ENCODE data around the gene GFPT2. TPM values are rescaled to one million over a fixed set of nuclear protein-coding genes. Genes with fewer than 3 reads are reported as not detected.

The GFPT2 gene
- total RNA-seq, 1 donor from 2014 or later, result 15.7 TPM

DNA sequence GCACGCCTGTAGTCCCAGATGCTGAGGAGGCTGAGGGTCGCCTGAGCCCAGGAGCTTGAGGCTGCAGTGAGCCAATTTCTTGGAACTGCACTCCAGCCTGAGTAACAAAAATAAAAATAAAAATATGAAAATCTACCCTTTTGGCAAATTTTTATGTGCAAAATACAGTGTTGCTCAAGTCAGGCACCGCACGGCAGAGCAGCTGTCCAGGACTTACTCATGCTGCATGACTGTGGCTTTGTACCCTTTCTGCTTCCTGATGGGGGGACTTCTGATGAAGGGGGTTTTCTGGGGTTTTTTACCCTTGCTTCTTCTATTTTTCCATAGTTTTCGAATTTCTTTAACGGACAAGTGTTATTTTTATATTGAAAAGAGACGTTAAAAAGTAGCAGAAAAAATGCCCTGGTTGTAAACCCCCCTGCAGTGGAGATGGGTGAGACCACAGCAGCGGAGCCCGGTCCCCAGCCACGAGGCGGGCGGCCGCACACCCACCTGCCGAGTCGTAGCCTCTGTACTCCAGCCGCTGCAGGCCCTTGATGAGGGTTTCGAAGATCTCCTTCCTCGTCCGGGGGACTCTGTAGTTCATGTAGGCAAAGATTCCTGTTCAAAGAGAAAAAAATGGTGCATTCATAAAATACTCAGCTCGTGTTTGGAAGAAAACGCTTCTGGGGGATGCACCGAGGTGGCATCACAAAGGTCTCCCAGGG lies 15.0 kb downstream of the GFPT2 start:
- Mint-ChIP-seq H3K4me3 (no peak overlapping the region), H3K27me3 (ENCODE audit: low read depth) (peaks cover 8% of the 10 kb centered on the region), H3K36me3 (peaks cover 8% of the 10 kb centered on the region), H3K4me1 (peaks cover 4% of the 10 kb centered on the region), H3K9me3 (no peaks in the 10 kb centered on the region), H3K27ac (no peak overlapping the region)
- DNase-seq (ENCODE audit: low spot score in 2 of 2, unreplicated experiment in 2 of 2), result no peak
- TF ChIP-seq, protein P1, sequence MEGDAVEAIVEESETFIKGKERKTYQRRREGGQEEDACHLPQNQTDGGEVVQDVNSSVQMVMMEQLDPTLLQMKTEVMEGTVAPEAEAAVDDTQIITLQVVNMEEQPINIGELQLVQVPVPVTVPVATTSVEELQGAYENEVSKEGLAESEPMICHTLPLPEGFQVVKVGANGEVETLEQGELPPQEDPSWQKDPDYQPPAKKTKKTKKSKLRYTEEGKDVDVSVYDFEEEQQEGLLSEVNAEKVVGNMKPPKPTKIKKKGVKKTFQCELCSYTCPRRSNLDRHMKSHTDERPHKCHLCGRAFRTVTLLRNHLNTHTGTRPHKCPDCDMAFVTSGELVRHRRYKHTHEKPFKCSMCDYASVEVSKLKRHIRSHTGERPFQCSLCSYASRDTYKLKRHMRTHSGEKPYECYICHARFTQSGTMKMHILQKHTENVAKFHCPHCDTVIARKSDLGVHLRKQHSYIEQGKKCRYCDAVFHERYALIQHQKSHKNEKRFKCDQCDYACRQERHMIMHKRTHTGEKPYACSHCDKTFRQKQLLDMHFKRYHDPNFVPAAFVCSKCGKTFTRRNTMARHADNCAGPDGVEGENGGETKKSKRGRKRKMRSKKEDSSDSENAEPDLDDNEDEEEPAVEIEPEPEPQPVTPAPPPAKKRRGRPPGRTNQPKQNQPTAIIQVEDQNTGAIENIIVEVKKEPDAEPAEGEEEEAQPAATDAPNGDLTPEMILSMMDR (IDR thresholded peaks at IDR 0.05; ENCODE audit: unreplicated experiment), result no peak

DNA sequence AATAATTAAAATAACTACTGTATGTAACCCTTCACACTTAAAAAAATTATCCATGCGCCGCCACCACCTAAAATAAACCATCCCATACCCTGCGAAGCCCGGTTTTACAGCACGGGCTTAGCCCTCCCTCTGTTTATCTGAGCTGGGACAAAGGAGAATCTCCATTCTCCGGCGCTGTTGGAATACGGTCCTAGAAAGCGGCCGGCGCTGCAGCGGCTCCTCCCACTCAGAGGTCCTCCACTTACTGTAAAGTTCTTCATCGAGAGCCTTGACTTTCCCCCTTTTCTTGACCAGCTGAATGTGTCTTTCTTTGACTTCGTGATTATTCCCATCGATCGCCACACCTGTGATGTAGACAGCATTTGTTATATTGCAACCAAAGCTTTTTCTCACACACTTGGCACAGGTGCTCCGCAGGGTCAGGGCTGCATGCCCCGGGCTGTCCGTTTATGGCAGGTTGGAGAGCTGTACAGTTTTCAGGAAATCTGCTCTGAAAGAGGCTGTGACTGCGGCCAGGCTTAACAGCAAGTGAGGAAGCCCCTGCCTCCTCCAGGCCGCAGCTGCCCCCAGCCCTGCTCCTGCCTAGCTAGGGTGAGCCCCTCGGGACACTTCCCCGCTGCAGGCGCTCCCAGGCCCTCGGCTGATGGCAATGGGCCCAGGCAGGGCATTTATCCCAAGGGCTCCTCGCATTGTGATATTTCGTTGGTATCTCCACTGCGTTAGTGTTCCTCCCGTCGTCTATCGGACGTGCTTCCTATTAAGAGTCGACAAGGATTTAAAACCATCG lies 16.7 kb downstream of the GFPT2 start:
- Mint-ChIP-seq H3K4me3 (no peak overlapping the region), H3K9me3 (no peaks in the 10 kb centered on the region), H3K27ac (no peak overlapping the region), H3K4me1 (peaks cover 9% of the 10 kb centered on the region), H3K27me3 (ENCODE audit: low read depth) (no peaks in the 10 kb centered on the region), H3K36me3 (peaks cover 8% of the 10 kb centered on the region)
- TF ChIP-seq, protein P1 (IDR thresholded peaks at IDR 0.05; ENCODE audit: unreplicated experiment), result no peak
- DNase-seq (ENCODE audit: low spot score in 2 of 2, unreplicated experiment in 2 of 2), result no peak

DNA sequence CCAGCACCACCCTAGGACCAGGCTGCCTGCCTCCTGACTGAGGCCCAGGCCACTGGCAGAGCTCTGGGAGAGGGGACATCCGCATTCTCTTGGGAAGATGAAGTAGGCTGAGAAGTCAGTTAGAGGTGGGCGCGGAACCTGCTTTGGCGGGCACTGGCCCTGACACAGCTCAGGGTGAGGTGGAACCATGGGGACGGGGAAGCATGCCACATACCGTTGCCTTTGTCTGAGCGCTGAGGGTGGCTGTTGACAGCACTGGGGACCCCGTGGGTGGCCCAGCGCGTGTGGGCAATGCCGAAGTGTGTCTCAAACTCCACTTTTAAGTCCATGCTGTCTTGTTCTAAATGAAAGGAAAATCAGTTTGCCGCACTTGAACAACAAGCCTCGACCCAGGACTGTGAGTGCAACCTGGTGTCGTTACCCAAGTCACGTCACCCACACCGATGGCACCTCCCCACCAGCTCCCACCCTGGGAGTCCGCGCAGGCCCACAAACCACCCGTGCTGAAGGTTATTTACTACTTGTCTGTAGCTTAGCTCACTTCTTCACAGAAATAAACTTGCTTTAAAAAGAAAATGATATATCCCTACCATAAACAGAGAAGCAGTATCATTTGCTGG lies 17.4 kb downstream of the GFPT2 start:
- peaks cover 16% of the 10 kb centered on the region for H3K4me1 Mint-ChIP-seq
- H3K4me3 Mint-ChIP-seq, result no peak overlapping the region
- no peaks in the 10 kb centered on the region for H3K9me3 Mint-ChIP-seq
- no peak overlapping the region for H3K27ac Mint-ChIP-seq
- DNase-seq (ENCODE audit: low spot score in 2 of 2, unreplicated experiment in 2 of 2), result no peak
- H3K36me3 Mint-ChIP-seq, result peaks cover 8% of the 10 kb centered on the region
- no peaks in the 10 kb centered on the region for H3K27me3 Mint-ChIP-seq (ENCODE audit: low read depth)
- TF ChIP-seq, protein P1 (IDR thresholded peaks at IDR 0.05; ENCODE audit: unreplicated experiment), result no peak

DNA sequence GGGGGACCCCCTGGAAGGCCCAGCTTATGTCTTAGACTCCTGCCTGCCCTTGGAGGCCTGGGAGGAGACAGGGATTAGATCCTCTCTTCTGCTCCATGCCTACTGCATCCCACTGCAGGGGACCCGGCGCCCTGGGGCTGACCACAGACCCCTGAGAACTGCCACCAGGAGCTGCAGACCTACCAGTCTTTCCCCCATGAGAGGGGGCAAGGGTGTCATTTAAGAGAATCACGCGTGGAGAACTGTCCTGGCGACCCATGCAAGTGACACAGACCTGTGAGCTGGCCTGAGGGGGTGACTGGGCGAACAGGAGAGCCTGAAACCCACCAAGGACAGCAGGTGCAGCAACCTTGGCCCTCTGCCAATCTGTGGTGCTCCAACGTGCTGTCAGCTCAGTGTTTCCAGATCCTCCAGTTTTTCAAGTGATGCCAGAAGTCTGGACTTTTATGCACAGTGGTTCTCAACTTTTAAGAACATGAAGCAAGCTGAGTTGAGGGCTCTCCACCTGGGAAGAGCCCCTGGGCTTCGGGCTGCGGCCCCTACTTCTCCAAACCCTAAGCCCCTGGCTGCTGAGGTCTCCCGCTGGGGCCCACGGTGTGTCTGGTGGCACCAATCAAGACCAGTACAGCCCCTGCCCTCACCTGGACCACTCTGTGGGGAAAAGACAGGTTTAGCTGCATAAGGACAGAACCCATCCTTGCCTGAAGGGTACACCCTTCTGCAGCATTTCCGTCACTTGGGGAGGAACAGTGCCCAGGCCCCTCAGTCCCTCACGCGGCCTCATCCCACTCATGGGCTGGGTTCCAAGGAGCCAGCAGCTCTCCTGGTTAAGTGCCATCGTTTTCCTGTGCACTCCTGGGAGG lies 18.2 kb downstream of the GFPT2 start:
- Mint-ChIP-seq H3K27me3 (ENCODE audit: low read depth) (no peaks in the 10 kb centered on the region), H3K27ac (no peak overlapping the region), H3K36me3 (peaks cover 8% of the 10 kb centered on the region), H3K9me3 (no peaks in the 10 kb centered on the region), H3K4me3 (no peak overlapping the region), H3K4me1 (peaks cover 22% of the 10 kb centered on the region)
- no peak for DNase-seq (ENCODE audit: low spot score in 2 of 2, unreplicated experiment in 2 of 2)
- TF ChIP-seq, protein P1 (IDR thresholded peaks at IDR 0.05; ENCODE audit: unreplicated experiment), result no peak

DNA sequence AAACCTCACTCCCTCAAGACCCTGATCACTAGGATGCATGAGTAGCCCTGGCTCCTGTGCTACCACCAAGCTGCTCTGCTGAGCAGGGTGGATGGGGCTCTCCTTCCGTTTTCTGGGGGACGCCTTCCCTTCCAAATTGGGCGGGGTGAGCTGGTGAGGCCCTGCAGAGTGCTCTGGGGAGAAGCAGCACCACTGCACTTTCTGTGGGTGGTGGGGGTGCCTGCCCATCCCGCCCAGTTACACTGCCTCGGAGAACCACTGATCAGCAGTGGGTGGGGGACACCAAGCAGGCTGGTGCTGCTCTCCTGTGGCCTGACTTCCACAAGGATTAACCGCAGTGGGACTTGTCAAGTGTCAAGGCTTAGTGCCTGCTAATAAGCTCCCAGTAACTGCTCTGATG lies 19.0 kb downstream of the GFPT2 start:
- no peak overlapping the region for H3K4me3 Mint-ChIP-seq
- no peak overlapping the region for H3K27ac Mint-ChIP-seq
- H3K4me1 Mint-ChIP-seq, result peaks cover 22% of the 10 kb centered on the region
- no peaks in the 10 kb centered on the region for H3K27me3 Mint-ChIP-seq (ENCODE audit: low read depth)
- H3K36me3 Mint-ChIP-seq, result peaks cover 8% of the 10 kb centered on the region
- no peaks in the 10 kb centered on the region for H3K9me3 Mint-ChIP-seq
- DNase-seq (ENCODE audit: low spot score in 2 of 2, unreplicated experiment in 2 of 2), result no peak
- TF ChIP-seq, protein P1 (IDR thresholded peaks at IDR 0.05; ENCODE audit: unreplicated experiment), result no peak
